HG03439 (cell line): ENCODE results near the gene SAP25.
"Not testable (repeated sequence)": the region's sequence is repeated elsewhere in the genome, so short reads cannot be mapped to it uniquely, and the experiment has no call there.

ENCODE experiments used
- ATAC-seq: cut with Tn5 transposase; IDR thresholded peaks from one replicate; pipeline ENCODE4 v1.9.1; 2021; ENCODE audit warnings: mild to moderate bottlenecking, moderate library complexity; ENCODE audit not compliant: unreplicated experiment

SAP25 gene

GRCh38 chr7:100577103-100577502, 3.4 kb upstream of the SAP25 start:
- no peak for ATAC-seq

- no peak for ATAC-seq
Observed at GRCh38 chr7:100576384-100576993, 2.8 kb upstream of the SAP25 start.

GRCh38 chr7:100575746-100576383, 2.2 kb upstream of the SAP25 start:
- no peak for ATAC-seq

- ATAC-seq = no peak
Observed at GRCh38 chr7:100575206-100575631, 1.5 kb upstream of the SAP25 start.

DNA sequence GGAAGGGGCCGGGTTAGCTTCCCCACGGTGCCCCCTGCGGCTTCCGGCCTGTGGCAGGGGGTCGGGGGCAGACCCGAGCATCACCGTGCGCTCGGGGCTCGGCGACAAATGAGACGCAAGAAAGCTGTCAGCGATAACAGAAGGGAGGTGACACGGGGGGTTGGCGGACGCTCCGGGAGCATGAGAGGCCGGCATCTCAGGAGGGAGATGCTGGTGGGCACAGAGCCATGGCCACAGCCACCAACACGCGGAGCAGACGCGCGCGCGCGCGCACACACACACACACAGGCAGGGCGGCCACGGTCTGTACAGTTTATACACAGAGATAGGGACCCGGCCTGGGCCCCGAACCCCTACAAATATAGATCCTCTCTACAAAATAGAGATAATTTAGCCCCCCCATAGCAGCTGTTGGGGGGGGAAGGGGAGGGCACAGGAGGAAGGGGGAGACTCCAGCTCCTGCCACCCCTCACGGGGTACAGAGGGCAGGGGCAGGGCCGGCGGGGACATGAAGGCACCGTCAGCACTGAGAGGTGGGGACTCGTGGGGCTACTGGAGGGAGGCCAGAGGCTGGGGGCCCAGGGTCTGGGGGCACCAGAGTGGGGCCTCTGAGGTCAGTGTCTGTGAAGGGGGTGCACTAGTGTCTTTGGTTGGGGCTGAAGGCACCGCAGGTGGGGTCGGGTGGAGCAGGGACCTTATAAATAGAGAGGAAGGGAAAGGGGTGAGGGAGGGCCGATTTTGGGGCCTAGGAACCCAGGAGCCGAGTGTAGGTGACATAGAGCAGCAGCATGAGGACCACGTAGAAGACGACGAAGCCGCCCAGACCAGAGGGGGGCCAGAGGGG, 884 bp upstream of the SAP25 start:
- no peak for ATAC-seq

DNA sequence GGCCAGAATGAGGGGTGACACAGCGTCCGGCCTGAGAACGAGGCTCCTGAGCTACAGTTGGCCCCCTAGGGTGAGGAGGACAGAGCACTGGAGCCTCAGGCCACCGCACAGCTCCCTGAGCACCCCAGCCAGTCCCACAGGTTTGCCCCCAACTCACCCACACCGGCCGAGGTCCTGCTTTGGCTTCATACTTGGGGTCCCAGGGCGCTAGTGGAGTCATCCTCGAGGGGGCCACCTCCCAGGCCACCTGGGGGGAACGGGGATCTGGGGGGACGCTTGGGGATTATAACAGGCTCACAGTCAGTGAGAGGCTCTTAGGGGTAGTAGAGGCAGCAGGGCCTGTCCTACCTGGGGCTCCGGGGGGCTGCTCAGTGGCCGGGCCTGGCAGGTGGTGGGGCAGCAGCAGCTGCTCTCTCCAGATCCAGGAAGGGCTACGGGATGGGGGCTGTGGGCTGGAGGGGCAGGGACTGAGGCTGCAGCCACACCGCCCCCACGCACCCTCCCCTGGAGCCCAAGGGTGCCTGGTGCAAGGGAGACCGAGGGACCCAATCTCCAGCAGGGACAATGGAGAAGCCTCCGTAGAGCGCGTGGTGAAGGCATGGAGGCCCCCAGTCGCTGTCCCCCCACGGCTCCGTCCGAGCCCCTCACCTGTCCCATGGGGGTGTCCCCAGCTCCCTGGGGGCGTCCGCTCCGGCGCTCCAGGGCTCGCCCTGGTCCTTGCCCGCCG, 588 bp downstream of the SAP25 start:
- ATAC-seq = no peak

DNA sequence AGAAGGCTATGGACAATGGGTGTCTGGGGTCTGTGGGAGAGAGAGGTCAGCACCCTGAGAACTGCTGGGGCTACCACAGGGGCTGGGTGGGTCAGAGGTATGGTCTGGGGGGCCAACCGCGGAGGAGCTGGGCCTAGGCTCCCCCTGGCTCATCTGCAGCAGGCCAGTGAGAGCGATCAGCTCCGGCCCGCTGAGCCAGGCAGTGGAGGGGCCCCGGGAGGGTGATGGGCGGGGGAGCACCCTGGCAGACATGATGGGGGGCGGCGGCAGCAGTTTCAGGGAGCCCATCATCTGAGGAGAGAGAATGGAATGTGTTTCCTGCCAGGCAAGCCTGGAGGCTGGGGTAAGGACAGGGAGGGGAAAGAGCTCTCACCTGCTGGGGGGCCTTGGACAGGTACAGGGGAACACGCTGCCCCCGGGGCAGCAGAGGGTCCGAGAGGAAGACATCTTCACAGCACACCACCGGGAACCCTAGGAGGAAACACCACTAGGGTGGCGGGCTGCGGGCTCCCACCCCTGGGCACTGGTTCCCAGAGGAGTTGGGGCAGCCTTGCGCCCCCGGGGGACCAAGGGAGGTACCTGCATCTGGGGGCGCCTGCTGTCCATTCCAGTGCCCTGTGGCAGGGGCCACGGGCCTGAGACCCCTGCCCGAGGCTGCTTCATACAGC, 1.3 kb downstream of the SAP25 start:
- no peak for ATAC-seq

DNA sequence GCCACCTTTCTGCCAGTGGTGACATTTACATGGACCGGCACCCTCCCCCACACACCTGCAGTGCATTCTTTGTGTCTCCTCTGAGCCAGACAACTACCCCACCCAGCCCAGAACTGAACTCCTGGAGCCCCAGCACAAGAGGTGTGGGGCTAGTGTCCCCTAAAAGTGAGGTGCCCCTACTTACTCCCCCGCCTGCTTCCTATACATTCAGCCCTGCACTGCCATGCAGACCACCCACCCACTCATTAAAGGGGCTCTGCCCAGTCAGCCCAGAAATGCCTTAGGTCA, 1.9 kb downstream of the SAP25 start:
- ATAC-seq = no peak

DNA sequence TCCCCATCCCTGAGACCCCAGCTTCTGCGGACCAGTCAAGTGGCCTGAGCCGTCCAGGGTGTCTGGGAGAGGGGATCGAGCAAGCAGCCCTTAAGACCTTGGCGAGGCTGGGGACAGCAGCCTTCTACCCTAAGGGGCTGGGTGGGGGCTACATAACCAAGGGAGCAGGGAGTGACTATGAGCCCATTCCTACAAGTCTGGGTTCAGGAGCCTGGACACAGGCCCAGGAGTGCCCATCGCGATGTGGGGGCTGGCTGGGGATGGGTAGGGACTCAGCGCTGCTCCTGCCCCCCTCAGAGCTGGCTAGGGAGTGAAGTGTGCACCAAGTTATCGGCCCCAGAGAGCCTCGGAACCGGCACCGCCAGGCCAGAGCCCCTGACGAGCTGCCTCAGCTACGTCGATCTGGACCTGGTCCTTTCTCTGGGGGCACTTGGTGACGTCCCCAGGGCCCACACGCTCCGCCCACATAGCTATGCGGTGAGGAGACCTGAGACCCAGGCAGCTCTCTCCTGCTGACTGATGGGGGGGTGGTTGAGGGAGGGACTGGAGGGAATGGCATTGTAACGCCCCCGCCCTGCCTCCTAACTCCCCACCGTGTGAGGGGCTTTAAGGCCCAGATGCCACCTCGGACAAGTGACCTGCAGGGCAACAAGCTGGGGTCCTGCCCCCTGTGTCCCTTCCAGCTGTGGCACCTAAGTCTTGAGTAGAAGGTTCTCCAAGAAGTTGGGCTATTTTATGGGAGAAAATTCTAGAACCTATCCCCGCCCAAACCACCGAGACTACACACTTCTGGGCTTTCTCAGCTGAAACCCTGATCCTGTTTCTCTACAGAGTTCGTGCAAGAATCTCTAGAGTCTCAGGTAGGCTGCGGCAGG, 2.5 kb downstream of the SAP25 start:
- no peak for ATAC-seq

- ATAC-seq = no peak
Observed at GRCh38 chr7:100568896-100569844, 4.5 kb downstream of the SAP25 start.

DNA sequence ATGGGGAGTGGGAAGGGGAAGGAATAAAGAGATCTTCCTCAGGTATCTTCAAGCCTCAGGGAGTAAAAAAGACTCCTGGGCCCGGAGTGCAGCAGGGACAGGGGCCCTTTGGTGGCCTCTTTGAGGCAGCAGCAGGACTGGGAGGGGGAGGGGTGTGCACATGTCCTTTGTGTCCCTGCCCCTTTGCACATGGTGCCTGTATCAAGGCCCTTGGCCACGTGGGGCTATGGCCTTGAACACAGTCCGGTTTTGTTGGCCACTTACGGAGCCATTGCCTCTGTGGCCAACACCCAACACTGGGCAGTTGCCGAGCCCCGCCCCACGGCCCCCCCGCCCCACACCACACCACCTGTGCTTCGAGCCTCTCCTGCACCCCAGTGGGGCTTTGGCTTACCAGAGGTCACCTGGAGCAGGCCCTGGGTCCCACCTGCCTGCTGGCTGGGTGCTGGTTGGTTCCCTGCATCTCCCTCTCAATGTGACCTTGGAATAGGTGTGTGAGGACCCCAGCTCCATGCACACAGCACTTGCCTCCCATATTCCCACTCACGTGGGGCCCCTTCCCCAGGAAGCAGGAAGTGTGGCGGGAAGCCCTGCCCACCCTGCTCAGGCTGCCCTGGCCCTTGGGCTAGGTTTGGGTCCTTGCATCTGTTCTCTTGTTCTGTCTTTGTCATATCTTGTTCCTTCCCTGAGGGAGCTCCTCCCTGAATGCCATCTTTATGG, 5.4 kb downstream of the SAP25 start:
- no peak for ATAC-seq

GRCh38 chr7:100567751-100568175, 5.9 kb downstream of the SAP25 start:
- ATAC-seq = no peak

- no peak for ATAC-seq
Observed at GRCh38 chr7:100567031-100567730, 6.5 kb downstream of the SAP25 start.

GRCh38 chr7:100566018-100566531, 7.6 kb downstream of the SAP25 start:
- ATAC-seq = no peak

DNA sequence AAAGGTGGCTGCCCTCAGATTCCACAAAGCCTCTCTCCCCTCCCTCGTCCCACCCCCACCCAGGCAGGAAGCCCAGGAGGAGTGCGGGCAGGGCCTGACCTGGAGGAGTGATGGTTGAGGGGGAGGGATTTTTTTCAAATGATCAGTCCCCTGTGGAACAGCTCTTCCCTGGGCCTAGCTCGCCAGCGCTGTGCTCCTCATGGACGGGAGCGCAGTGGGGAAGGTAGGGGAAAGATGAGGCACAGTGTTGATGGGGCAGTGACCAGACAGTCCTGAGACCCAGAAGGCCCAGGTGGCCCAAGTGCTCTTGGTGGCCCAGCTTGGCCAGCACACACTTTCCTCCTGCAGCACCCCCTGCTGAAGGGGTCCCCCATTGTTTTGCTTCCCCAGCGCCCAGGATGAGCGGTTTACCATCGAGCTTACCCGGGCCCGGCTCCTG, 8.5 kb downstream of the SAP25 start:
- no peak for ATAC-seq

- ATAC-seq = not testable (repeated sequence)
Observed at GRCh38 chr7:100564405-100564804, 9.3 kb downstream of the SAP25 start.

GRCh38 chr7:100563809-100564400, 9.8 kb downstream of the SAP25 start:
- no peak for ATAC-seq
